ENCODE results near the gene RFX3. TPM values are rescaled to one million over a fixed set of nuclear protein-coding genes. Genes with fewer than 3 reads are reported as not detected.

The RFX3 gene
- total RNA-seq, 1 experiment from 2014 or later = 0.60 TPM

- no peak for DNase-seq (ENCODE audit: low spot score)
These were observed 48.5 kb downstream of the RFX3 start for GRCh38 chr9:3477236-3477834.

- no peak for DNase-seq (ENCODE audit: low spot score)
These were observed 50.3 kb downstream of the RFX3 start for GRCh38 chr9:3475300-3476020.

GRCh38 chr9:3474821-3475220 lies 51.0 kb downstream of the RFX3 start:
- DNase-seq (ENCODE audit: low spot score) = no peak

- DNase-seq (ENCODE audit: low spot score) = no peak
These were observed 52.4 kb downstream of the RFX3 start for GRCh38 chr9:3473405-3473804.

- no peak for DNase-seq (ENCODE audit: low spot score)
These were observed 53.9 kb downstream of the RFX3 start for GRCh38 chr9:3471883-3472282.

GRCh38 chr9:3468421-3469205 lies 57.2 kb downstream of the RFX3 start:
- DNase-seq (ENCODE audit: low spot score) = no peak

- peak; percentile 32 for DNase-seq (ENCODE audit: low spot score)
These were observed 58.1 kb downstream of the RFX3 start for GRCh38 chr9:3467593-3468219.

GRCh38 chr9:3464033-3464638 lies 61.7 kb downstream of the RFX3 start:
- no peak for DNase-seq (ENCODE audit: low spot score)

- DNase-seq (ENCODE audit: low spot score) = no peak
These were observed 66.9 kb downstream of the RFX3 start for GRCh38 chr9:3458806-3459475.

GRCh38 chr9:3457175-3457574 lies 68.6 kb downstream of the RFX3 start:
- DNase-seq (ENCODE audit: low spot score) = no peak

GRCh38 chr9:3455717-3456116 lies 70.1 kb downstream of the RFX3 start:
- DNase-seq (ENCODE audit: low spot score) = no peak

GRCh38 chr9:3455094-3455493 lies 70.7 kb downstream of the RFX3 start:
- DNase-seq (ENCODE audit: low spot score) = no peak

- no peak for DNase-seq (ENCODE audit: low spot score)
These were observed 73.8 kb downstream of the RFX3 start for GRCh38 chr9:3451956-3452355.

- no peak for DNase-seq (ENCODE audit: low spot score)
These were observed 78.0 kb downstream of the RFX3 start for GRCh38 chr9:3447788-3448187.

GRCh38 chr9:3447143-3447542 lies 78.7 kb downstream of the RFX3 start:
- no peak for DNase-seq (ENCODE audit: low spot score)

GRCh38 chr9:3446313-3446712 lies 79.5 kb downstream of the RFX3 start:
- no peak for DNase-seq (ENCODE audit: low spot score)

GRCh38 chr9:3444016-3444415 lies 81.8 kb downstream of the RFX3 start:
- no peak for DNase-seq (ENCODE audit: low spot score)

- DNase-seq (ENCODE audit: low spot score) = peak; percentile 33
These were observed 84.5 kb downstream of the RFX3 start for GRCh38 chr9:3441197-3441816.

- DNase-seq (ENCODE audit: low spot score) = no peak
These were observed 89.0 kb downstream of the RFX3 start for GRCh38 chr9:3436629-3437420.

- DNase-seq (ENCODE audit: low spot score) = no peak
These were observed 90.1 kb downstream of the RFX3 start for GRCh38 chr9:3435732-3436131.
